Smooth muscle cell (in vitro differentiated cells): Measurements from ENCODE around the gene COG3. TPM values are rescaled to one million over a fixed set of nuclear protein-coding genes. Genes with fewer than 3 reads are reported as not detected.

Experiments
- DNase-seq: peaks from one replicate; lab custom pipeline; 2025; ENCODE audit not compliant: unreplicated experiment; lab: John Stamatoyannopoulos, UW
- H2AFZ ChIP-seq: fragments of 200-600 bp; sonication (generic); 2 replicates; pipeline ENCODE4 v1.6.0; 2016; ENCODE audit warnings: antibody characterized with exemption, low read depth, mild to moderate bottlenecking
- H3F3A ChIP-seq: fragments of 200-600 bp; sonication (generic); 2 replicates; pipeline ENCODE4 v1.6.0; 2017; ENCODE audit warnings: antibody characterized with exemption, low read depth
- H3K27ac ChIP-seq: fragments of 200-600 bp; sonication (generic); 2 replicates; pipeline ENCODE4 v1.5.1; 2016; ENCODE audit warnings: low read depth, mild to moderate bottlenecking
- H3K27me3 ChIP-seq: fragments of 200-600 bp; sonication (generic); 2 replicates; pipeline ENCODE4 v1.6.1; 2016; ENCODE audit warnings: low read depth, mild to moderate bottlenecking
- H3K36me3 ChIP-seq: fragments of 200-600 bp; sonication (generic); 2 replicates; pipeline ENCODE4 v1.5.1; 2016; ENCODE audit warnings: low read depth
- H3K4me1 ChIP-seq: fragments of 200-600 bp; sonication (generic); 2 replicates; pipeline ENCODE4 v1.5.1; 2016; ENCODE audit warnings: low read depth
- H3K4me2 ChIP-seq: fragments of 200-600 bp; sonication (generic); 2 replicates; pipeline ENCODE4 v1.6.0; 2016; ENCODE audit warnings: mild to moderate bottlenecking
- H3K4me3 ChIP-seq: fragments of 200-600 bp; sonication (generic); 2 replicates; pipeline ENCODE4 v1.5.1; 2016; ENCODE audit warnings: mild to moderate bottlenecking
- H3K79me2 ChIP-seq: fragments of 200-600 bp; sonication (generic); 2 replicates; pipeline ENCODE4 v1.6.0; 2016; ENCODE audit warnings: low read depth, mild to moderate bottlenecking
- H3K9ac ChIP-seq: fragments of 200-600 bp; sonication (generic); 2 replicates; pipeline ENCODE4 v1.6.0; 2016; ENCODE audit warnings: low read depth
- H3K9me3 ChIP-seq: fragments of 200-600 bp; sonication (generic); replicated peaks from 2 replicates; pipeline ENCODE4 v1.5.1; 2016; ENCODE audit warnings: low read depth
- H4K20me1 ChIP-seq: fragments of 200-600 bp; sonication (generic); 2 replicates; pipeline ENCODE4 v1.6.0; 2016; ENCODE audit warnings: low read depth
- CTCF ChIP-seq: fragments of 200-600 bp; sonication (generic); IDR thresholded peaks from 2 replicates; pipeline ENCODE4 v1.5.1; 2017; ENCODE audit warnings: borderline replicate concordance, mild to moderate bottlenecking, antibody characterized with exemption; ENCODE audit not compliant: insufficient read depth, poor library complexity, severe bottlenecking
- WGBS: methylation state at CpG from one replicate; pipeline ENCODE4 v1.1.7; 2016; ENCODE audit warnings: low lambda C conversion rate; 5-methylcytosine and 5-hydroxymethylcytosine counted together
- polyA plus RNA-seq: library from polyadenylated mRNA; unstranded; fragments of >200 nt; fragmentation: Nextera tagmentation; extraction: Ambion mirVana; gene quantifications from 2 replicates; pipeline ENCODE4 v1.2.1, GENCODE V29; 2016
- total RNA-seq: library from RNA; depleted of rRNA; stranded (reverse); fragments of >200 nt; gene quantifications from 2 replicates; pipeline ENCODE4 v1.2.3, GENCODE V29; 2014

COG3 gene
- total and polyA plus RNA-seq, 2 experiments from 2014 or later: 23.0 to 38.2 TPM

- H3K9me3 ChIP-seq: no peaks in the 10 kb centered on the region
- H4K20me1 ChIP-seq: no peaks in the 10 kb centered on the region
- no peak overlapping the region for H3K4me2 ChIP-seq
- H3K27ac ChIP-seq: no peak overlapping the region
- no peak for DNase-seq
- H3K79me2 ChIP-seq: no peaks in the 10 kb centered on the region
- no peaks in the 10 kb centered on the region for H3K4me1 ChIP-seq
- no peak overlapping the region for H3K4me3 ChIP-seq
- no peaks in the 10 kb centered on the region for H3F3A ChIP-seq
- H3K36me3 ChIP-seq: no peaks in the 10 kb centered on the region
- H3K9ac ChIP-seq: no peak overlapping the region
- H3K27me3 ChIP-seq: no peaks in the 10 kb centered on the region
- no peak for TF ChIP-seq CTCF
- no peak overlapping the region for H2AFZ ChIP-seq
- 100% methylated on average over 6 of the region's 6 CpGs for WGBS
Measured at GRCh38 chr13:45432737-45433380, 31.9 kb upstream of the COG3 start.

- H3K4me1 ChIP-seq: no peaks in the 10 kb centered on the region
- no peak for DNase-seq
- H3K4me3 ChIP-seq: no peak overlapping the region
- no peak overlapping the region for H3K9ac ChIP-seq
- 84% methylated on average over 5 of the region's 5 CpGs for WGBS
- no peaks in the 10 kb centered on the region for H3K9me3 ChIP-seq
- no peaks in the 10 kb centered on the region for H4K20me1 ChIP-seq
- no peaks in the 10 kb centered on the region for H3K79me2 ChIP-seq
- no peaks in the 10 kb centered on the region for H3K27me3 ChIP-seq
- no peak overlapping the region for H3K27ac ChIP-seq
- no peak for TF ChIP-seq CTCF
- no peak overlapping the region for H2AFZ ChIP-seq
- H3F3A ChIP-seq: no peaks in the 10 kb centered on the region
- no peak overlapping the region for H3K4me2 ChIP-seq
- no peaks in the 10 kb centered on the region for H3K36me3 ChIP-seq
Measured at GRCh38 chr13:45433381-45433790, 31.4 kb upstream of the COG3 start.

- Histone ChIP-seq H3K4me2 (no peak overlapping the region), H3K9me3 (no peaks in the 10 kb centered on the region), H3K27ac (no peak overlapping the region), H3K4me3 (no peak overlapping the region), H3K9ac (no peak overlapping the region), H3K36me3 (no peaks in the 10 kb centered on the region), H3K79me2 (no peaks in the 10 kb centered on the region), H3K4me1 (no peaks in the 10 kb centered on the region), H4K20me1 (no peaks in the 10 kb centered on the region), H2AFZ (no peak overlapping the region), H3F3A (no peaks in the 10 kb centered on the region), H3K27me3 (no peaks in the 10 kb centered on the region)
- DNase-seq: no peak
- TF ChIP-seq CTCF: no peak
- WGBS: 89% methylated on average over 8 of the region's 8 CpGs
Measured at GRCh38 chr13:45434556-45435371, 30.0 kb upstream of the COG3 start.
